HG02870 (cell line): ENCODE data around the gene PPARGC1A.
A peak's percentile ranks its signal among the peaks of the same experiment; 100 is the strongest.

Experiments
- ATAC-seq: cut with Tn5 transposase; IDR thresholded peaks from one replicate; pipeline ENCODE4 v1.9.1; 2021; ENCODE audit warnings: mild to moderate bottlenecking, moderate library complexity; ENCODE audit not compliant: unreplicated experiment

The PPARGC1A gene

GRCh38 chr4:23911675-23912455 lies 22.0 kb upstream of the PPARGC1A start:
- peak; percentile 84 for ATAC-seq

DNA sequence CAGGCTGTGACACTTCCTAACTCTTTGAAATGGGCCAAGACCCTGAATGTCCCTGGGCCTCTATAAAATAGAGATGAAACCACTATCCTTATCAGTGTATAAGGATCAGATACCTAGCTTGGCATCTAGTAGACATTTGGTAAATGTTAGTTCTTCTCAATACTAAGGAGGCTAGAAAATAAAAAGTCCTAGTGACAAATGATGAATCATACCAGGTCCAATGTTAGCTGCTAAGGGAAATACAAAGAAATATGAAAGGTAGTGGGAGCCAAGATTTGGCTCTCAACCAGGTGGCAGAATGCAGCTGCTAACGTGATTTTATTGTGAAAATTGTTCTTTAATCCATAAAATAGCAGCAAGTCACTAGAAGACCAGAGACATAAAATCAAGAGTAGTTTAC lies 19.8 kb upstream of the PPARGC1A start:
- no peak for ATAC-seq

- ATAC-seq: no peak
These were observed 17.0 kb upstream of the PPARGC1A start for GRCh38 chr4:23906839-23907238.

DNA sequence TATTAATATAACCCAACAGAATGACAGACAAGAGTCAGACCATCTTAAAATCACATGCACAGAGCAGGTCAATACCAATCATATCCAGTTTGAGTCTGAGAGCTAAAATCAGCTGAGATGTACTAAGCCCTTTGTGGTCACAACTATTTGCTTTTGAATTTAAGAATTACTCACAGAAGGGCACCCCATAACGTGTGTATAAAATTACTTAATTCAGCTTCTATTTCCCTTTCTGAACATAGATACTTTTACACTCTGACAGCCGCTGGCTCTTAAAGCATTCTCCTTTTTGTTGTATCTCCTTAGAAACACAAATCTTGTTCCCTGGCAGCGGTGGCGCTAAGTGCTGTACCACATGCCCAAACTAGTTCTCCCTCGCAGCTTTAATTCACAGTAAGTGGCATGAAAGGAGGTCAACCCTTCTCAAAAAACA lies 14.8 kb upstream of the PPARGC1A start:
- ATAC-seq: no peak

DNA sequence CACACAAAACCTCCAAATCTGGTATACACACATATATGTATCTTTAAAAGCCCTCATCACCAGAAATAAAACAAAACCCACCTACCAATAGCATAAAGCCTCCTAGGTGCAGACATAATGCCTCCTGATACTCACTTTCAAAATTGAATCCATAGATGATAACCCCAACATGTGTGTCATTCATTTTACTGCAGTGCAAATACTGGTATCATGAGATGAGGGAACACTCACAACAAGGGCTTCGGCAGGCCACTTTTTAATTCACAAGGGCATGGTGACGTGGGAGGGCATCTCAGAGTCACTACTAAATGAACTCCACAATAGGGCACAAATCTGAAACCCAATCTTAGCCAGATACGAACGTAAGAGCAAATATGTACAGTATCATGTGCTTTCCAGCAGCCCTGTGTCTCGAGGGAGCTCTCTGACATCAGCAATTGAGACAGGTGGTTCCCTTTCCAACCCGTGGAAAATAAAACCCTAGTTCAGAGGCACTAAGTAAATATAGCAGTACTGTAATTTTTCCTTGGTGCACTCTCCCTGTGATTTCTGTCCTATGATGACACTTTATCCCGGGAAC lies 14.1 kb upstream of the PPARGC1A start:
- ATAC-seq: no peak

GRCh38 chr4:23902222-23902804 lies 12.5 kb upstream of the PPARGC1A start:
- no peak for ATAC-seq

GRCh38 chr4:23900636-23901035 lies 10.8 kb upstream of the PPARGC1A start:
- no peak for ATAC-seq

- no peak for ATAC-seq
These were observed 9.7 kb upstream of the PPARGC1A start for GRCh38 chr4:23899565-23899964.

DNA sequence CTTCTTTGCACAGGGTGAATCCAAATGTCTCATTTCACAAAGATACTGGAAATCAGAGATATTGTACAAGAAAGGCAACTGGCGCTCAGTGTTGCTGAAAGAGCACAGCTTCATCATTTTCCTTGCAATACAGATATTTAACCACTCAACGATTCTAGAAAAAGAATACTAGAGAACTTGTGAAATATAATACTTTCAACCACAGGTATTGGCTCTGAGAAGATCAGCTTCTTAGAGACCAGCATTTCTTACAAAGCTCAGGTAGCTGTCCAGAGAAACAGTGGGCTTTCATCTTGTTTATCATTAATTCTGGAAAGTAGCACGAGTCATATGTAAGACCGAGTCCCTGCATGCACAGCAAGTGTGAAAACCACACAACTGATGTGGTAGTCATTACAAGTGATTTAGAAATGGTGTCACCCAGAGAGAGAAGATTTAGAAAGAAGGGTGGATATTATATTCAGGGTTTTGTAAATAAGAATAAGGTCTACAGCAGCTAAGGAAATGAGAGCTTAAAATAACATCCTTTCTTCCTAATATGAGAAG lies 7.8 kb upstream of the PPARGC1A start:
- no peak for ATAC-seq

DNA sequence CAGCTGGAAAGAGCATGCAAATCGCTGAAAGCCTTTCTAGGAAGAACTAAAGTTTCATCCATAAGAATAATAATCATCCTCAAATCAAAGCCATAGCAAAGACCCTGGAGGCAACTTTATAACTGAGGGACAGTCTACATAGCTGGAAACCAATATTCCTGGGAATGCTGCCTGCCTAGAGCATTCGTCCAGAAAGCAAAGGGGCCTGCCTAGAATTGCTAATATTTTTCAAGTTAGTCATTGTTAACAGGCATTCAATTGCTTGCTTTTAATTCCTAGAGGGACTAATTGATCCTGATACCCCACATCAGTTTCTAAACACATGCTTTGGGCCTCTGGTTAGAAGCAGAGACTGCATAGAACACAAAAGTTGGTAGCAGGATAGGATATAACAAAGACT lies 4.2 kb upstream of the PPARGC1A start:
- no peak for ATAC-seq

DNA sequence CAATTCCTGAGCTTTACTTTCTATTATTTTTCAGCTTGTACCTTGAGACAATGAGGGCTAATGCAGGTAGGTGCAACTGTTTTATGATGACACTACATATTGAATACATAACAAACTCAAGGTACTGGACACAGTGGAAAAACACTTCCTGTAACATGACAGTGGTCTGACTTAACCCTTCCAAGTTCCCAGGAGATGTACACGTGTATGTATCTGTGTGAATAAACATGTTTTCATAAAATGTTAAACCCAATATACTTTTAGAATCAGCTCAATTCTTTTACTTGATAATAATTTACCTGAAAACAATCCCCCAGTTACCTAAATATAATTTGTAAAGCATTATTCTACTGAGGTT lies 1.2 kb upstream of the PPARGC1A start:
- no peak for ATAC-seq

GRCh38 chr4:23890369-23891063 lies 669 bp upstream of the PPARGC1A start:
- no peak for ATAC-seq

DNA sequence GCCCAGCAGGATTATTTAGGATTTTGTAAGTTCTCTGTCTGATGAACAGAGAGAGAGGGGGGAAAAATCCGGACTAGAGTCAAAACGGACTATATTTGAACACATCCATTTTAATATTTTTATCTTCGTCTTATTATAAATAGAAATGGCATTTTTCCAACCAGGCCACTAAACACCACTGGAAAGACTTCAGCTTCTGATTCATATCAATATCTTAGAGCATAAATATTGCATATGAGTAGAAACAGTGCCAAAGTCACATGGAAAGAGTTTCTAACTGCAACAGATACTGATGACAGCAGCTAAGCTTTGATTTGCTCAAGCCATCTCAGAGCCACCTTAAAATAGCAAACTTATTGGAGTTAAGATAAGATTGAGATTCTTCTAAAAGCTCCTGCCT lies 456 bp downstream of the PPARGC1A start:
- no peak for ATAC-seq

GRCh38 chr4:23888421-23889319 lies 1.2 kb downstream of the PPARGC1A start:
- ATAC-seq: no peak

- ATAC-seq: no peak
These were observed 1.9 kb downstream of the PPARGC1A start for GRCh38 chr4:23887989-23888388.

DNA sequence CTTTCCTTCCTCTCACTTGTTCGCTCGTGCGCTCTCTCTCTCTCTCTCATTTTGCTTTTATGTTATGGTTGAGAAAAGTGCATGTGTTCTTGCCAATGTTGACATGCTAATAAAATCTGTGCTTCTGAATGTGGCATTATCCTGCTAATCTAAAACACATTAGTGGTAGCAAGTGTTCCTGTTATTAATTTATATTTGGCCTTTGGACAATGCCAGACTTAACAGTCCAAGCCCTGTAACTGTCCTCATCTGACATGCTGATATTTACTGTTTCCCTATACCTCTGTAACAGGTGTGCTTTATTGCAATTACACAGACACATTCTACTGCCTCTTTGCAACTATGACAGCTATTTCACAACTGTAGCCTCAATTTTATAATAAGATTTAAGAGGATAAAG lies 2.7 kb downstream of the PPARGC1A start:
- ATAC-seq: no peak

DNA sequence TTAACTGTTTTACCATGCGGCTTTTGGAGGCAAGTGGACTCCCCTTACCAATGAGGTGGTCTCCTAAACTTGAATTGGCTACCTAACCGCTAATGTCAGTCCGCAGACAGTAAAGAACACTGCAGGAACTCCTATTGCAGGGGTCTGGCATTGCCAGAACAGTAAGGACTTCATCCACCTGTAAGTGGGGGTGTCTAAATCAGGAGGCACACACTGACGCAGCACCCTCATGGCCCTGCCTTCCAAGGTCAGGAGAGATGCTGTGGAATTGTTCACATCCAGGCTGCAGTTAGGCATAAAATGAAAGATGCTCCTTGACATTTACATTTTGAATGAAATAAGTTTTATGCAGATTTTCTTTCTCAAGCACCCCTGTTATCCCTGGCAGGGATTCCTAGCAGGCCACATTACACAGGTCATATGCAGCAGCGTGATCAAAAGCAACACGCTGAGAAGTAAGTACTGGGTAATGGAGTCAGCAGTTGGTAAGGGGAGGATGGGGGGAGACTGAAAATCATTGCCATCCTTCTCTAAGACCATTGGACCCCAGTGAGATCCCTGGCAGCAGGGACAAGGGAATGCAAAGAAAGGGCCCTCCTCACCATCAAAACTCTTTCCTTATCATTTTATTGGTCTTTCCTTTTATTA lies 3.8 kb downstream of the PPARGC1A start:
- ATAC-seq: no peak

GRCh38 chr4:23884741-23885140 lies 5.1 kb downstream of the PPARGC1A start:
- no peak for ATAC-seq

GRCh38 chr4:23884261-23884660 lies 5.6 kb downstream of the PPARGC1A start:
- no peak for ATAC-seq

DNA sequence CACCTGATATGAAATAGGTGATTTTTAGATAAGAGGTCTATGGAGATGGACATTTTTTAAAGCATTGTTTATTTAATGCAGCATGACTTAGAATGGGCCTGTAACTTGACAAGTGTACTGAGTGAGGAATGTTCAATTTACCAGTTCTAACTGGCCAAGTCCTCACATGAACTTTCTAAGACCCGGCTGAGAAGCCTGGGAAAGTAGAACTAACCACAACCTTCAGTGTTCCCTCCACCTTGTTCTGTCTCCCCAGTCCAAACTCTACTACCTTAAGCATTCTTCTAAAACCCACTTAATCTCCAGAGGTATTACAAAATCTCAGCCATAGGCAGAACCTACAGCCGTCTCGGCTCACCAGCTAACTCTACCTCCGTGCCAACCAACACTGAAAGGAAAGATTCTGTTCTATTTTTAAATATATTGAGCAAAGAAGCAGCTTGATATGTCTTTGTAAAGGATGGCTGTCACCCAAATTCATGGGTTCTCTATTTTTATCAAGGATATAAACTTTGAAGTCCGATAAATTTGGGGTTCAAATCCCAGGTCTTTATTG lies 6.8 kb downstream of the PPARGC1A start:
- no peak for ATAC-seq
